Measurements from ENCODE around the gene IL17B. TPM values are rescaled to one million over a fixed set of nuclear protein-coding genes. Genes with fewer than 3 reads are reported as not detected.

Gene IL17B
- total RNA-seq, 4 donors from 2014 or later, result 1.2 TPM; not detected in 3

DNA sequence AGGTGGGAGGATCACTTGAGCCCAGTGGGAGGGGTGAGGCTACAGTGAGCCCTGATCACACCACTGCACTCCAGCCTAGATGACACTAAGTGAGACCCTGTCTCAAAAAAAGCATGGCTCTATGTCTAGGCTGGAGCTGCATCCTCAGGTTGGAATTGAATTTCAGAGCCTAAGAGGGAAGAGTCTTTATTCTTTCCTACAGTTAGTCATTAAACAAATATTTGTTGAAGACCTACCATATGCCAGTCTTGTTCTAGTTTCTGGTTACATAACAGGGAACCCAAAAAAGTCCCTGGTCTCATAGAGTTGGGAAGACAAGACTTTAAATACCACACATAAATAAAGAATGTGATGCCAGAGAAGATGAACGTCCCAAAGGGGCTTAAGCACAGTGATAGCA lies 40.7 kb downstream of the IL17B start:
- H3K36me3 ChIP-seq, result peaks cover 0 to 72% of the 10 kb centered on the region in 2 donors
- no peak for ATAC-seq
- TF ChIP-seq POLR2A (IDR thresholded peaks at IDR 0.05) (no peak), CTCF (IDR thresholded peaks at IDR 0.05 in 4 of 5, conservative IDR thresholded peaks at IDR 0.05 in 1 of 5) (no peak)

DNA sequence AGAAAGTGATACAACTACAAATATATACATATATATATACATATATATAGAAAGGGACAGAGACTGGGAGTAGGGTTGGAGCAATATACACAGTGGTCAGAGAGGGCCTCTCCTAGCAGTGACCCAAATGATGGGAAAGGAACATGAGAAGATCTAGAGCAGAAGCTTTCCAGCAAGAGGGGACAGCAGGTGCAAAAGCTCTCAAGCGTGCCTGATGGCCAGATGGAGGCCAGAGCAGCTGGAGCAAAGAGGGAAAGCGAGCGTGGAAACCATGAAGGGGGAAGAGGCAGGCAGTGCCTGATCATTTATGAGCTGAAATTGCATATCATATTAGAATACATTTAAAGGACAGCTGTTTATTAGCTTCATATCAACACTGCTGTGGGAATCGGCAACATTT lies 41.4 kb downstream of the IL17B start:
- Histone ChIP-seq H3K4me3 (no peak overlapping the region), H3K27ac (no peak overlapping the region), H3K27me3 (no peaks in the 10 kb centered on the region), H3K36me3 (peaks cover 0 to 79% of the 10 kb centered on the region in 2 donors), H3K9me3 (no peaks in the 10 kb centered on the region), H3K4me1 (no peaks in the 10 kb centered on the region)
- ATAC-seq (no peak), DNase-seq (no peak)
- intact Hi-C loops (cut with DNase I; ENCODE audit: low total_unique reads) (no loop called here), in situ Hi-C loops (cut with MboI; ENCODE audit: low sequenced_read_pairs in 4 of 4) (no loop called here)
- TF ChIP-seq CTCF (IDR thresholded peaks at IDR 0.05 in 4 of 5, conservative IDR thresholded peaks at IDR 0.05 in 1 of 5) (no peak), POLR2A (IDR thresholded peaks at IDR 0.05) (no peak)

More for the DNA sequence above, 40.7 kb downstream of the IL17B start:
- H3K4me1 ChIP-seq, result no peaks in the 10 kb centered on the region
- H3K27ac ChIP-seq, result no peak overlapping the region
- H3K4me3 ChIP-seq, result no peak overlapping the region
- intact Hi-C loops (cut with DNase I; ENCODE audit: low total_unique reads) (no loop called here), in situ Hi-C loops (cut with MboI; ENCODE audit: low sequenced_read_pairs in 4 of 4) (no loop called here)
- DNase-seq, result no peak
- H3K9me3 ChIP-seq, result no peaks in the 10 kb centered on the region
- H3K27me3 ChIP-seq, result no peaks in the 10 kb centered on the region

- H3K27ac ChIP-seq, result peak overlapping the region in 1 of 4 donors; percentile 16
- peak in 1 of 2 donors; percentile 28 for ATAC-seq
- in situ Hi-C loops (cut with MboI; ENCODE audit: low sequenced_read_pairs in 4 of 4), result no loop called here
Observed at GRCh38 chr5:149333711-149334443, 45.2 kb downstream of the IL17B start.

DNA sequence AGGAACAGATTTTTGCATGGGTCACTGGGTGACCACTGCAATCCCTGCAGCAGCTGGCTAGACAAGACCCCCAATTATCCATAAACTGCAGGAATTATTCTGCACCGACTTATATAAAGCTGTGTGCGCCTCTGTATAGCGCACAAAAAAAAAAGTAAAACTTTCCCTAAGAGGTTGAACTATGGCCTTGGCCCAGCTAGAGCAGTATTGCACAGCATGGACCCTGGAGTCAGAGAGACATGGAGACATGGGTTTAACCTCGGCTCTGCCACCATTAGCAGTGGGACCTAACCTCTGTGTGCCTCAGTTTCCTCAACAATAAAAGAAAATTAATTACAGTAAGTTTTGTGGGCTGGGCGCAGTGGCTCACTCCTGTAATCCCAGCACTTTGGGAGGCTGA lies 50.9 kb downstream of the IL17B start:
- DNase-seq (no peak), ATAC-seq (no peak)
- H3K9me3 ChIP-seq, result no peaks in the 10 kb centered on the region
- no peaks in the 10 kb centered on the region for H3K27me3 ChIP-seq
- intact Hi-C loops (cut with DNase I; ENCODE audit: low total_unique reads) (no loop called here), in situ Hi-C loops (cut with MboI; ENCODE audit: low sequenced_read_pairs in 4 of 4) (loop anchor here in 1 of 4 donors (10.0 kb wide), 1 partner anchor 47 kb away; the partner anchor contains the start of gene IL17B)
- H3K4me1 ChIP-seq, result peaks cover 0 to 3% of the 10 kb centered on the region in 2 donors
- TF ChIP-seq CTCF (IDR thresholded peaks at IDR 0.05 in 4 of 5, conservative IDR thresholded peaks at IDR 0.05 in 1 of 5) (no peak), POLR2A (IDR thresholded peaks at IDR 0.05) (no peak)
- no peak overlapping the region for H3K27ac ChIP-seq
- H3K36me3 ChIP-seq, result peaks cover 0 to 77% of the 10 kb centered on the region in 2 donors
- no peak overlapping the region for H3K4me3 ChIP-seq

More at GRCh38 chr5:149333711-149334443, 45.2 kb downstream of the IL17B start:
- Histone ChIP-seq H3K36me3 (peaks cover 0 to 95% of the 10 kb centered on the region in 2 donors), H3K27me3 (no peaks in the 10 kb centered on the region), H3K4me1 (no peaks in the 10 kb centered on the region), H3K4me3 (no peak overlapping the region), H3K9me3 (no peaks in the 10 kb centered on the region)
- TF ChIP-seq POLR2A (IDR thresholded peaks at IDR 0.05) (no peak), CTCF (IDR thresholded peaks at IDR 0.05 in 4 of 5, conservative IDR thresholded peaks at IDR 0.05 in 1 of 5) (no peak)
- intact Hi-C loops (cut with DNase I; ENCODE audit: low total_unique reads), result no loop called here
- DNase-seq, result no peak
